ENCODE results near the gene CREB3L4.

Gene CREB3L4

GRCh38 chr1:153967107-153967999, at the start of gene CREB3L4:
Gene CREB3L4 (plus strand): TSS chr1:153967902. CDS start chr1:153968526, 624 bp downstream.
- DNase-seq (ENCODE audit: low spot score): peak; percentile 92

GRCh38 chr1:153919876-153920852, 47.5 kb upstream of the CREB3L4 start:
- no peak for DNase-seq (ENCODE audit: low spot score)

GRCh38 chr1:153921080-153921802, 46.5 kb upstream of the CREB3L4 start:
- no peak for DNase-seq (ENCODE audit: low spot score)

- DNase-seq (ENCODE audit: low spot score): no peak
Observed at GRCh38 chr1:153921803-153922075, 46.0 kb upstream of the CREB3L4 start.

GRCh38 chr1:153922076-153922971, 45.4 kb upstream of the CREB3L4 start:
- DNase-seq (ENCODE audit: low spot score): peak; percentile 58

GRCh38 chr1:153922972-153923925, 44.5 kb upstream of the CREB3L4 start, which contains the start of gene GATAD2B:
Gene GATAD2B (minus strand): TSS chr1:153922972. CDS start chr1:153828347, 94,625 bp downstream.
- peak; percentile 99 for DNase-seq (ENCODE audit: low spot score)

- no peak for DNase-seq (ENCODE audit: low spot score)
Observed at GRCh38 chr1:153926405-153926804, 41.3 kb upstream of the CREB3L4 start.

GRCh38 chr1:153928245-153928644, 39.5 kb upstream of the CREB3L4 start:
- no peak for DNase-seq (ENCODE audit: low spot score)

- no peak for DNase-seq (ENCODE audit: low spot score)
Observed at GRCh38 chr1:153928791-153929341, 38.8 kb upstream of the CREB3L4 start.

- no peak for DNase-seq (ENCODE audit: low spot score)
Observed at GRCh38 chr1:153929426-153929825, 38.3 kb upstream of the CREB3L4 start.

- no peak for DNase-seq (ENCODE audit: low spot score)
Observed at GRCh38 chr1:153929981-153930948, 37.4 kb upstream of the CREB3L4 start.

GRCh38 chr1:153932156-153933131, 35.3 kb upstream of the CREB3L4 start:
- no peak for DNase-seq (ENCODE audit: low spot score)

GRCh38 chr1:153933430-153933829, 34.3 kb upstream of the CREB3L4 start:
- DNase-seq (ENCODE audit: low spot score): no peak

GRCh38 chr1:153933955-153934354, 33.7 kb upstream of the CREB3L4 start:
- no peak for DNase-seq (ENCODE audit: low spot score)

- DNase-seq (ENCODE audit: low spot score): no peak
Observed at GRCh38 chr1:153934746-153935145, 33.0 kb upstream of the CREB3L4 start.

- no peak for DNase-seq (ENCODE audit: low spot score)
Observed at GRCh38 chr1:153936011-153936802, 31.5 kb upstream of the CREB3L4 start.

Measured in GM03348 (cell line).